ENCODE measurements around the gene GDPD5. TPM values are rescaled to one million over a fixed set of nuclear protein-coding genes. Genes with fewer than 3 reads are reported as not detected.

The GDPD5 gene
- total RNA-seq, 1 donor from 2014 or later = 36.6 TPM

DNA sequence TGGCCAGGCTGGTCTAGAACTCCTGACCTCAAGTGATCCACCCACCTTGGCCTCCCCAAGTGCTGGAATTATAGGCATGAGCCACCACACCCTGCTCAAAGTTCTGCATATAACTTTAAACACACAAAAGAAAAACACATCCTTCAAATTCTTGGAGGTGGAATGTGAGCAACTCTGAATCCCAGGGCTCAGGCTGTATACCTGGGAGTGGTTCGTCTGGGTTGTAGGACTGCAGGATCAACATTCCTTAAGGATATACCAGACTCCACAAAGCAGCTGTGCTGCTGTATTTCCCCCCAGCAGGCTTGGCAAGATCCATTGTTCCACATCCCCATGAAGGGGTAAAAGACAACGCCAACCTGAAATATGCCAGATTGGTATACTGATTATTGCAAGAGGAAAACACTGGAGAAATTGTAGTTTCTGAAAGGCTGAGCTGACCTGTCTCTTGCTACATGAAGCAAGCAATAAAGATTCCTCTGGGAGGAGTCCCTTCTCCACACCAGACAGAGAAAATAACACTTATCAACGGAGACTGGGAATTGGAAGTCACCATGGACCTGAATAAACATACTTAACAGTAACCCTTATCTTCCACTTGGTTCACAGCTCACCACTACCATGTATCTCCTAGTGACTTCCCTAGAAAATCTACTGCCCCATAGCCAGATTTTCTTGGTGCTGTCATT is 138.7 kb downstream of the GDPD5 start:
- intact Hi-C loops (cut with DNase I) = no loop called here
- Histone ChIP-seq H3K36me3 (no peaks in the 10 kb centered on the region), H3K4me3 (no peak overlapping the region), H3K9me3 (no peaks in the 10 kb centered on the region), H3K27ac (no peak overlapping the region), H3K27me3 (no peaks in the 10 kb centered on the region), H3K4me1 (peaks cover 6% of the 10 kb centered on the region)
- no peak for DNase-seq (ENCODE audit: extremely low spot score in 2 of 2)
- TF ChIP-seq POLR2AphosphoS5 (IDR thresholded peaks at IDR 0.05; ENCODE audit: insufficient read depth in 1 of 2, low read depth in 1 of 2) (no peak), CTCF (IDR thresholded peaks at IDR 0.05) (no peak), POLR2A (IDR thresholded peaks at IDR 0.05) (no peak)

Small RNAs within 50 kb of the gene (small RNA-seq; reads per million reads assigned to genes)
- not detected for gene SNORD15A
- gene SNORD15B = 115 reads per million, percentile 97 among the genes with 10 or more reads in this experiment

Other genes starting within 250 kb of the GDPD5 start
- gene ARRB1, start 174.3 kb downstream of the GDPD5 start, total RNA-seq = 33.1 TPM
- gene RPS3, start 126.4 kb downstream of the GDPD5 start, total RNA-seq = 1,625 TPM
- not detected for gene KLHL35, start 92.7 kb downstream of the GDPD5 start, total RNA-seq
- 257 TPM for gene SERPINH1, start 36.3 kb upstream of the GDPD5 start, total RNA-seq
- 6.9 TPM for gene MAP6, start 143.1 kb upstream of the GDPD5 start, total RNA-seq
- not detected for gene MOGAT2, start 191.9 kb upstream of the GDPD5 start, total RNA-seq
- gene DGAT2, start 242.8 kb upstream of the GDPD5 start, total RNA-seq = 26.0 TPM

All from vagina (tissue), 2 donors.